NCI-H82 (cell line): ENCODE data around the gene SQSTM1.
A peak's percentile ranks its signal among the peaks of the same experiment; 100 is the strongest.

Experiments used
- DNase-seq: peaks from one replicate; lab custom pipeline; 2025; lab: John Stamatoyannopoulos, UW

SQSTM1 gene

DNA sequence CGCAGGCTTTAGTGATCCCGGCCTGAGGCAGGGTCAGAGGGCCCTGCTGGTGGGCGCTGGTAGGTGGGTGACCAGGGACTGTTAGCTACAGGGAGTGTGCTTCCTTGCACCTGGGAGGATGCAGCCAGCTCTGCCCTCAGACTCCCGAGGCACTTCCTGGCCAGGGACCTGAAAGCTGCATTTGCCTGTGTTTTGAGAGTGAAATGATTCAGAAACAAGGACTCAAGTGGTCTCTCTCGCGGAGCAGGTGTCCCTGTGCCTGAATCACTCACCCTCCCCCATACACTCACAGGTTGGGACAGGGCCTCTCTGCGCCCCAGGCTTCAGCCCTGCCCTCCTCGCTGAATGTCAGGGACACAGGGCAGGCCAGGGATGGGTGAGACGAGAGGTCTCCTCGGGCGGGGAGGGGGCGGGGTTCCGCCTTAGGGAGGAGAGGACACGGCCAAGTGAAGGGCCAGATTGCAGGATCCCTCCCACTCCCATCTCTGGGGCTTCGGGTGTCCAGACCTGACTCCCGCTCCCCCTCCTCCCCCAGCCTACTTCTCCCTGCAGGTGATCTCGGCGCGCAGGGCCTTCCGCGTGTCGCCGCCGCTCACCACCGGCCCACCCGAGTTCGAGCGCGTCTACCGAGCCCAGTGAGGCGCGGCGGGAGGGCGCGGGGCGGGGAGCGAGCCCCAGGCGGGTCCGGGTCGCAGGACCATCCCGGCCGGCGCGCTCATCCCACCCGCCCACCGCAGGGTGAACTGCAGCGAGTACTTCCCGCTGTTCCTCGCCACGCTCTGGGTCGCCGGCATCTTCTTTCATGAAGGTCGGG, 25.4 kb upstream of the SQSTM1 start:
- peak; percentile 60 for DNase-seq

DNA sequence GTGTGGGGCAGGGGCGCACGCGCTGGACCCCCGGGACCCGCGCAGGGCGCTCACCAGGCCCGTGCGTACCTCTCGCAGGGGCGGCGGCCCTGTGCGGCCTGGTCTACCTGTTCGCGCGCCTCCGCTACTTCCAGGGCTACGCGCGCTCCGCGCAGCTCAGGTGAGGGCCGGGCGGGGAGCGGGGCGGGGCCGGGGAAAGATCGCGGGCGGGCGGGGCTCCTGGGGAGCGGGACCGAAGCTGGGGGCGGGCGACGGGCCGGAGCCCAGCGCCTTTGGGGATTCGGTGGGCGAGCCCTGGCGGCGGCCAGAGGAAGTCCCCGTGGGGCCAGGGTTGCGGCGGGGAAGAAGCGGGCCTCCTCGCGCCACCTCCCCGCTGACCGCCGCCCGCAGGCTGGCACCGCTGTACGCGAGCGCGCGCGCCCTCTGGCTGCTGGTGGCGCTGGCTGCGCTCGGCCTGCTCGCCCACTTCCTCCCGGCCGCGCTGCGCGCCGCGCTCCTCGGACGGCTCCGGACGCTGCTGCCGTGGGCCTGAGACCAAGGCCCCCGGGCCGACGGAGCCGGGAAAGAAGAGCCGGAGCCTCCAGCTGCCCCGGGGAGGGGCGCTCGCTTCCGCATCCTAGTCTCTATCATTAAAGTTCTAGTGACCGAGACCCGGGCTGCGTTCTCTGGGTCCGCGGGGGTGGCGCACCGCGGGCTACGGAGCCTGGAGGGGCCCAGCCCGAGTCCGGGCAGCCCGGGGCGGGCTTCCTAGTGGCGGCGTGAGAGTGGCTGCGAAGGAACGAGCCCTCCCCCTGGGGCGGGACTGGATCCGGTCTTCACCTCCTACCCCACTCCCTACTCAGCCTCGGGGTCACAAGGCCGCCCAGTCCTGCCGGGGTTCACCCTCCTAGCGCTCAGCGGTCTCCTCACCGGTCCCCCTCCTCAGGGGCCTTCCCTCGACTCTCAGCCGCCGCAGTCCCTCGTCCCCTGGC, 24.6 kb upstream of the SQSTM1 start:
- DNase-seq: peak; percentile 67

DNA sequence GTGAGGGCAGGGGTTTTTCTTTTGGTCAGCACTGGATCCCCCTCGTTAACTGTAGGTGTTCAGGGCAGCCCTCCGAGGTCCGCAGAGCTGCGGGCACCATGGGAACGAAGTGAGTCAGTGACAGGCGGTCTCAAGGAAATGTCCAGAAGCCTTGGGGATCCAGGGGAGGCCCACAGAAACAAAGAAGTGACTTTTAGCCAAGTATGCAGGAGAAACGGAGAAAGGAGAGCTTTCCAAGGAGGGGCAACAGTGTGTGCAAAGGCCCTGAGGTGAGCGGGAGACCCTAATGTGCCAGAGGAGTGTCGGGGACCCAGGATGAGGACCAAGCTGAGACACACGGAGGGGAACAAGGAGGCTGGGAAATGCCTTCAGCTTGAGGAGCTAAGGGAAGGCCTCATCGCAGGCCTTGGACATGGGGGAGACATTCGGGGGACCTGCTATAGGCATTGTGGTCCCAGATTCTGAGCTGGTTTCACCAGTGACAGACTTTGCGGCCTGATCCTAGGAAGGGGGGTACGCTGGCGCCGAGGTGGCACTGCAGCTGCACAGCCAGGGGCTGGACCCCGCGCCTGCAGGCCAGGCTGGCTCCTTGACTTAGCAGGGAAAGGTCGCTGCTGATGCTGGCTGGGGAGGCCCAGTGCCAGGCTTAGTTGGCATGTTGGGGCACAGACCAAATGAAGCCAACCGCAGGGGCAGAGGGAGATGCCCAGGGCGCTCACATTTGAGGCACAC, 23.7 kb upstream of the SQSTM1 start:
- DNase-seq: no peak

DNA sequence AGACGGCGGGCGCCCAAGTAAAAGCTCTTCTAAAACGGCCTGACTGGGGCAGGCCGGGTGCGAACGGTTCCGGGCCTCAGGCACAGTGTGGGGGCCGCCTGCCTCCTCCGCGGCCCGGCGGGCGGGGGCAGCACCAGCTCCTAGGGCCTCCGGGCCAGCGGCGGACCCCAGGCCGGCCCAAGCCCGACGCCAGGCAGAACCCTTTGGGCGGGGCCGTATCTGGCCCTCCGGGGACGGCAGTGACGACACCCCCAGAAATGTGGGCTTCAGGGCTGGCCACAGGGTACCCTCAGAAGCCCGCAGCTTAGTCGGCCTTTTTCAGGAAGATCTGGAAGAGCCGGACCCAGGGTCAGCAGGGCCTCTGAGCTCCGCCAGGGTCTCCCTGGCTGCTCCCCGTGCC, 23.0 kb upstream of the SQSTM1 start:
- DNase-seq: no peak

DNA sequence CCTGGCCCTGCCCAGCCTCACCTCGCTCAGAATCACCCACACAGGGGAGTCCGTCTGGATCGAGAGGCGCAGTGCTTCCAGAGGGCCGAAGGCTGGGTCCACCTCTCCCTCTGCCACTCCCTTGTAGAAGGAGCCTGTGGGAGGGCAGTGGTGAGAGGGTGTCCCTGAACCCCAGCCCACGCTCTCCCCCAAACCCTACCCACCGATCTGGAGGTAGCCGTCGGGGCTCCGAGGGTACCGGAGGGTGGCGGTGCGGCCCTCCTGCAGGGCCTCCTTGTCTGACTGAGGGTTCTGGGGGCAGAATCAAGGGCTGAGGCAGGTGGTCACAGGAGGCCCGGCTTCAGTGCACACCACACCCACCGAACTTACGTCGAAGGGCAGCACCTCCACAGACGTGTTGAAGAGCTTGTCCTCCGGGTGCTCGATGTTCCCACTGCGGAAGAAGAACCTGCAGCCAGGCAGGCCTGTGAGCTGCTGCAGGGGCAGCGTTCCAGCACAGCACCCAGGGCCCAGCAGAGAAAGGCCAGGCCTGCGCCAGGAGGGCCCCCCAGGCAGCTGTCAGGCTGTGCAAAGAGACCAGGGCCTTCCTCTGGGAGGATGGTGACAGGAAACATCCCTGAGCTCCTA, 22.4 kb upstream of the SQSTM1 start:
- no peak for DNase-seq

DNA sequence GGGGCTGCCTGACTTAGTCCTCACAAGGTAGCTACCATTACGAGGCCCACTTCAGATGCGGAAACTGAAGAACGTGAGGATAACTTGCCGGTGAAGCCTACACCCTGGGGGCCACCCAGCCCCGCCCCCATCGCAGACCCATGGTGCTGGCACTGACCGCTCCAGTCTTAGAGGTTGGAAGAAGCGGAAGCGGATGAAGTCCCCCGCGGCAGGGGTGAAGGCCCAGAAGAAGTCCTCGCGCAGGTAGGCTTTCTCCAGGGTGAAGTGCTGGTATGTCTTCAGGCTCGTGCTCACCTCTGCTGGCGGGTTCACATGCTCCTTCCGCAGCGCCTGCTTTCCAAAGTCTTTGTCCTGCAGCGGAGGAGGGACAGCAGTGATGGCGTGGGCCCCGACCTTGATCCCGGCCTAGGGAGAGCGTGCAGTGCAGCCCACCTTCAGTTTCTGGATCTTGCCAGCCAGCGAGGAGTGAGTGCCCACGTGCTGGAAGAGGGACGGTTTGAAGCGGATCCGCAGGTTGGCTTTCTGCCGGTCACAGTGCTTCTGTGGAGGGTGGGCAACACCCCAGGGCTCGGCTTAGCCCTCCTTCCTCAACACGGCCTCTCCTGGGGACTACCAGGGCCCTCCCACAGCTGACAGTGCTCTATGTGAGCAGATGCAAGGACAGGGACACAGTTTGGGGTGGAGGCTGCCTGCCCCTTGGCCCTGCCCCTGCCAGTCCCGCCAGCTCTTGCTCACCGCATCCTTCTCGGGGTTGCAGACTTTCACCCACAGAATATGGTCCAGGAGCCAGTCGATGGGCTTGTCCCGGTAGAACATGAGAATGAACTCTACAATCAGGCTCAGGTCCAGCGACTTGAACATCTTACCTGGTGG, 21.7 kb upstream of the SQSTM1 start:
- DNase-seq: no peak

DNA sequence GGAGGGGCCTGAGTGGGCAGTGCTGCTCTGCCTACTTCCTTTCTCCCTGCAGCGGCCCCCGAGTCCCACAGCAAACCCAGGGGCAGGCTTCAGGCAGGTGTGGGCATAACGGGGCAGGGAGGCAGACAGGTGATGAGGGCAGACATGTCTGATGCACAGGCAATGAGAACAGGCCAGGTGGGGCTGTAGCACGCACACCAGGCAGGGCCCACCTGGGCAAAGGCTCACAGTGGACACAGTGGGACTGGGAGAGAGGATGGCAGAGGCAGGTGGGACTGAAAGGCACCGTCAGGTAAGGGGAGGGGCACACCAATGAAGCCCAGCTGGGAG, 21.1 kb upstream of the SQSTM1 start:
- DNase-seq: no peak

- no peak for DNase-seq
Observed at GRCh38 chr5:179800071-179800695, 20.5 kb upstream of the SQSTM1 start.

DNA sequence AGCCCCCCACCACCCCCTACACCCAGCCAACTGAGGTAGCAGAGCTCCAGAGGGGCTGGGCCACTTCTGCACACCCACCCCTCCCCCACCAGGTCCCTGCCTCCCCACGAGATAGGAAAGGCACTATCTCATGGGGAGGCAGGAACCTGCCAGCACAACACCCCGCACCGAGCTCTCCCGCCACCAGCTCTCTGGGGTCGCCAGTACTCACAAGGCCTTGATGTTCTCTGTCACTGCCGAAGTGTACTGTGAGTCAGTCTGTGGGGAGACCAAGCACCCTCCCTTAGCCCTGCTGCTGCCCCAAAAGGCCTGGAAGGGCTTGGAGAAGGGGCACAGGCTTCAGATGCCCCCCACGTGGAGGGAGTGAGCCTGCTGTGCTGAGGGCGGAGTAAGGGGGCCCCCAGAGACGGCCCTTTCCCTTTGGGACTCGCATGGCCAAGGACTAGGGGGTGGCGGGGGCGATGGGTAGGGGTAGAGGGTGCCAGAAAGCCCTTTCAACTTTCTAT, 20.0 kb upstream of the SQSTM1 start:
- DNase-seq: no peak

- peak; percentile 51 for DNase-seq
Observed at GRCh38 chr5:179801304-179802206, 19.1 kb upstream of the SQSTM1 start.

- no peak for DNase-seq
Observed at GRCh38 chr5:179802207-179802883, 18.4 kb upstream of the SQSTM1 start.

- no peak for DNase-seq
Observed at GRCh38 chr5:179802950-179803562, 17.6 kb upstream of the SQSTM1 start.

DNA sequence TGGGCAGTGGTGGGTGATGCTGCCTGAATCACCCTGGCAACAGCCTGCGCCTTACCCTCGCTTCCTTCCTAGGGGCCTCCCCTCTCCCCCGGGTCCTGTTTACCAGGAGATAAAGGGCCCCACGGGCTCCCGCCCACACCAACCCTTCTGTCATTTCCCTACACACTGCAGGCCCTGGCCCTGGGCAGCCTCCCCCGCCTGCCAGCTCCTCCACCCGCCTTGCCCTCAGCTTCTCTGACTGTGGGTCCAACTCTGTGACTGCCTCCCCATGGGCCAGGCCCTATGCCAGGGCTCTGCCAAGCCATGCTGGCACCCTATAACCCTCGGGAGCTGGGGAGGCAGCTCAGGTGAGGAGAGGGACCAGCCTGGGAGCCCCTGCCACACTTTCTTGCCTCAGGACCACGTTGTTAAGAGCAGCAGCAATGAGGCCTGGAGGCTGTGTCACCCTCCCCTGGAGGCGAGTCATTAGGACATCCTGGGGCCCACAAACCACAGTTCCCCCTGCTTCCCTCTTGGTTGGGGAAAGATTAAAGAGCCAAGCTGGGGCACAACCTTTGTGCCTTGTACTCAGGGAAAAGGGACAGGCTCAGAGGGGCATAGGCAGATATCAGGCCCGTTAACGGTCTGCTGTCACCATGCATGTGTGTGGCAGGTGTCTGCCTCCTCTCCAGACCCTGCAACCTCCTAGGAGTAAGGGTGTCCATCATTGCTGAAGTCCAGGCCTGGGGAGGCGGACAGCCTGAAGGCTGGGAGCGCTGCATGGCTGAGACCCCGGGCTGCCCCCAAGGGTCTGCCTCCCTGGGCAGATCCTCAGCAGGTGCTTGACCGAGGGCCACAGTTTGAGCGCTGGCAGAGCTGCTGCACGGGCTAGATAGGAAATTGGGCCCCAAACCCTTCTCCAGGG, 16.8 kb upstream of the SQSTM1 start:
- DNase-seq: no peak

DNA sequence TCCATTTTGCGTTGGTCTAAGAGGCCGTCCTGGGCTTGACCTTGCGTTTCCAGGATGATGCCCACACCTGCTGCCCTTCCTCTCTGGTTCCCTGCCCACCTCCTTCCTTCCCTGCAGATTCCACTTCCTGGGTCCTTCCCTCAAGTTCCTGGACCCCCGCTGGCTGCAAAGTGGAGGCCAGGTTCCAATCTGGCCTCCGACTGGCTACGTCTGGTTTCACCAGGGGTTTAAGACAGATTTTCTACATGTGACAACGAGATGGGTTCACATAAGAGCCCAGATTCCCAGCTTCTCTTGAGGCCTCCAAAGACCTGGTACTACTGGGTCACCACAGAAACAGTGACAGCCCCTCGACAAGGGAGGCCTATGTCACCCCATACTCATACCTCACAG, 16.2 kb upstream of the SQSTM1 start:
- DNase-seq: no peak

GRCh38 chr5:179805070-179805528, 15.6 kb upstream of the SQSTM1 start:
- no peak for DNase-seq

GRCh38 chr5:179805529-179806249, 15.0 kb upstream of the SQSTM1 start:
- peak; percentile 36 for DNase-seq
